HepG2 (cell line): ENCODE results near the gene ASPHD1. TPM values are rescaled to one million over a fixed set of nuclear protein-coding genes. Genes with fewer than 3 reads are reported as not detected.

Experiments used
- AGO1 ChIP-seq: fragments of 200-400 bp; formaldehyde crosslinking; IDR thresholded peaks from 2 replicates; pipeline ENCODE4 v1.6.1; 2017; ENCODE audit warnings: mild to moderate bottlenecking, low read depth, low read length, moderate library complexity; ENCODE audit not compliant: poor library complexity, severe bottlenecking
- FLYWCH1 ChIP-seq: sonication (generic); formaldehyde crosslinking; IDR thresholded peaks from 2 replicates; pipeline ENCODE4 v1.8.1; 2023; ENCODE audit warnings: mild to moderate bottlenecking, missing genetic modification reagents
- FOXC1 ChIP-seq: sonication (generic); formaldehyde crosslinking; IDR thresholded peaks from 2 replicates; pipeline ENCODE4 v1.8.0; 2022; ENCODE audit warnings: mild to moderate bottlenecking, missing genetic modification reagents, borderline replicate concordance
- HDAC1 ChIP-seq: sonication (generic); formaldehyde crosslinking; IDR thresholded peaks from 2 replicates; pipeline ENCODE4 v1.5.1; 2020; ENCODE audit warnings: mild to moderate bottlenecking, missing genetic modification reagents
- MAFF ChIP-seq: IDR thresholded peaks from 2 replicates; pipeline ENCODE4 v1.6.1; 2011; ENCODE audit warnings: low read depth, low read length, improper control_type of control experiment
- MXI1 ChIP-seq: IDR thresholded peaks from 3 replicates; pipeline ENCODE4 v1.6.1; 2012; ENCODE audit warnings: low read depth, low read length, inconsistent platforms, borderline replicate concordance
- RCOR2 ChIP-seq: IDR thresholded peaks from 2 replicates; pipeline ENCODE4 v1.6.1; 2016; ENCODE audit warnings: missing biosample characterization, missing genetic modification reagents
- SALL2 ChIP-seq: sonication (generic); formaldehyde crosslinking; IDR thresholded peaks from 2 replicates; pipeline ENCODE4 v1.8.1; 2023; ENCODE audit warnings: mild to moderate bottlenecking, missing genetic modification reagents, inconsistent platforms
- SRSF1 ChIP-seq: fragments of 200-400 bp; formaldehyde crosslinking; optimal IDR thresholded peaks from 2 replicates; pipeline ENCODE3; 2017; ENCODE audit warnings: mild to moderate bottlenecking, low read depth, low read length, moderate library complexity
- ZMAT3 ChIP-seq: sonication (generic); formaldehyde crosslinking; conservative IDR thresholded peaks from 2 replicates; pipeline ENCODE4 v1.7.0; 2021; ENCODE audit warnings: missing genetic modification reagents
- ZNF138 ChIP-seq: sonication (generic); formaldehyde crosslinking; IDR thresholded peaks from 2 replicates; pipeline ENCODE4 v1.5.0; 2020; ENCODE audit warnings: mild to moderate bottlenecking, low read depth, missing genetic modification reagents
- ZNF350 ChIP-seq: sonication (generic); formaldehyde crosslinking; IDR thresholded peaks from 2 replicates; pipeline ENCODE4 v1.4.0; 2020; ENCODE audit warnings: mild to moderate bottlenecking, low read depth, missing genetic modification reagents, borderline replicate concordance
- ZNF543 ChIP-seq: sonication (generic); formaldehyde crosslinking; IDR thresholded peaks from 2 replicates; pipeline ENCODE4 v1.4.0; 2020; ENCODE audit warnings: mild to moderate bottlenecking, missing genetic modification reagents
- ZNF605 ChIP-seq: sonication (generic); formaldehyde crosslinking; IDR thresholded peaks from 2 replicates; pipeline ENCODE4 v1.8.0; 2022; ENCODE audit warnings: mild to moderate bottlenecking, missing genetic modification reagents
- ZNF674 ChIP-seq: sonication (generic); formaldehyde crosslinking; IDR thresholded peaks from 2 replicates; pipeline ENCODE4 v1.5.0; 2020; ENCODE audit warnings: low read depth, mild to moderate bottlenecking, missing genetic modification reagents
- ZNF761 ChIP-seq: sonication (generic); formaldehyde crosslinking; conservative IDR thresholded peaks from 2 replicates; pipeline ENCODE4 v1.4.0; 2020; ENCODE audit warnings: mild to moderate bottlenecking, missing genetic modification reagents
- ZSCAN9 ChIP-seq: IDR thresholded peaks from 2 replicates; pipeline ENCODE4 v1.6.1; 2016; ENCODE audit warnings: borderline replicate concordance
- polyA plus RNA-seq, 8 experiments: library from polyadenylated mRNA; depleted of rRNA in 3 of 8; stranded (reverse) in 7 of 8; unstranded in 1 of 8; fragments of >200 nt; fragmentation: Illumina TruSeq in 4 of 8; extraction: Trizol in 4 of 8; gene quantifications; 2 replicates each; pipeline versions ENCODE4 v1.2.1 to v1.2.3, GENCODE V29; 2011 to 2016; ENCODE audit warnings: low read depth in 4 of 8, missing spikeins in 1 of 8, mixed read lengths in 1 of 8; ENCODE audit not compliant: insufficient read depth in 1 of 8
- total RNA-seq, 5 experiments: library from RNA; depleted of rRNA; stranded (reverse); fragments of >200 nt; fragmentation: Illumina TruSeq; extraction: Trizol; gene quantifications; 2 replicates each; pipeline ENCODE4 v1.2.3, GENCODE V29; 2016; ENCODE audit warnings: low read depth in 1 of 5
- TF ChIP-seq, protein P1 (sequence below), 2 experiments: fragments of 450-650 bp in 1 of 2; sonication (generic) in 1 of 2; formaldehyde crosslinking in 1 of 2; IDR thresholded peaks; 2 replicates each; pipeline versions ENCODE4 v1.6.1 to v1.8.0; 2016 to 2022; ENCODE audit warnings: antibody characterized with exemption in 1 of 2, mild to moderate bottlenecking in 1 of 2, missing genetic modification reagents in 1 of 2
- TF ChIP-seq, protein P2 (sequence below): sonication (generic); formaldehyde crosslinking; IDR thresholded peaks from 2 replicates; pipeline ENCODE4 v1.9.0; 2021; ENCODE audit warnings: missing genetic modification reagents, borderline replicate concordance

Gene ASPHD1
- total and polyA plus RNA-seq, 2 of the 13 experiments (the other 11 are each of a cell fraction or from before 2014, with no cell fraction given), result 13.1 to 19.7 TPM

DNA sequence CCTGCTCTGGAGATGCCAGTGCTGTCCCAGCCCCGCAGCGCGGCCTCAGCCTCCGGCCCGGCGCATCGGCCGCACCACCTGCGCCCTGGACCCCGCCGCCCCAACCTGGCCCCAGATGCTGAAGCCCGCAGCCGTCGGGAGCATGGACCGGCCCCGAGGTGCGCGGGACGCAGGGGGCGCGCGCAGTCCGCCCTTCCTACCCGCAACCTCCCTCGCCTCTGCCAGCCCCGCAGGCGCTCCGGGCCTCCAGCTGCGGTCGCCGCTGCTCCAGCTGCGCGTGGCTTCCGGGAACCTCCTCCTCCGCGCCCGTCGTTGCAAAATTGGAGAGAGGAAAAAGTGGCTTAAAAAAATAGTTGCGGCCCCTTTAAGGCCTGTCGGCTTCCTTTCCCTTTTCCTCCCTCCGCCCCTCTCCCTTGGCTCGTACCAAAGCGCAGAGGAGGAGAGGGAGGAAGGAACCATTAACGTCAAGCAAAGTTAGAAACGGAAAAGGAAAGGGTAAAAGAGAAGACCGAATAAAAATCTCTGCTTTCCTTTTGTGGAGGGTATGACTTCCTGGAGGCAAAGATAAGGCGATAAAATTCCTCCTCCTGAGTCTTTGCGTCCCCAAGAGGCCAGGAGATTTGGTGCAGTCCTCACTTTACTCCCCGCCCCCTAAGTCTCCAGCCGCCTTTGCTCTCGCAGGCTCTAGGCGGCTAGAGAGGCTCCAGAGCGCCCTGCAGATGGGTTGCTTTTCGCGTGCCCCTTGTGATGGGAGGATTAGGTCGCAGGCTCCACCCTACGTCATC is 37.2 kb upstream of the ASPHD1 start, which contains the start of gene CDIPT (continued):
- TF ChIP-seq, protein P1, sequence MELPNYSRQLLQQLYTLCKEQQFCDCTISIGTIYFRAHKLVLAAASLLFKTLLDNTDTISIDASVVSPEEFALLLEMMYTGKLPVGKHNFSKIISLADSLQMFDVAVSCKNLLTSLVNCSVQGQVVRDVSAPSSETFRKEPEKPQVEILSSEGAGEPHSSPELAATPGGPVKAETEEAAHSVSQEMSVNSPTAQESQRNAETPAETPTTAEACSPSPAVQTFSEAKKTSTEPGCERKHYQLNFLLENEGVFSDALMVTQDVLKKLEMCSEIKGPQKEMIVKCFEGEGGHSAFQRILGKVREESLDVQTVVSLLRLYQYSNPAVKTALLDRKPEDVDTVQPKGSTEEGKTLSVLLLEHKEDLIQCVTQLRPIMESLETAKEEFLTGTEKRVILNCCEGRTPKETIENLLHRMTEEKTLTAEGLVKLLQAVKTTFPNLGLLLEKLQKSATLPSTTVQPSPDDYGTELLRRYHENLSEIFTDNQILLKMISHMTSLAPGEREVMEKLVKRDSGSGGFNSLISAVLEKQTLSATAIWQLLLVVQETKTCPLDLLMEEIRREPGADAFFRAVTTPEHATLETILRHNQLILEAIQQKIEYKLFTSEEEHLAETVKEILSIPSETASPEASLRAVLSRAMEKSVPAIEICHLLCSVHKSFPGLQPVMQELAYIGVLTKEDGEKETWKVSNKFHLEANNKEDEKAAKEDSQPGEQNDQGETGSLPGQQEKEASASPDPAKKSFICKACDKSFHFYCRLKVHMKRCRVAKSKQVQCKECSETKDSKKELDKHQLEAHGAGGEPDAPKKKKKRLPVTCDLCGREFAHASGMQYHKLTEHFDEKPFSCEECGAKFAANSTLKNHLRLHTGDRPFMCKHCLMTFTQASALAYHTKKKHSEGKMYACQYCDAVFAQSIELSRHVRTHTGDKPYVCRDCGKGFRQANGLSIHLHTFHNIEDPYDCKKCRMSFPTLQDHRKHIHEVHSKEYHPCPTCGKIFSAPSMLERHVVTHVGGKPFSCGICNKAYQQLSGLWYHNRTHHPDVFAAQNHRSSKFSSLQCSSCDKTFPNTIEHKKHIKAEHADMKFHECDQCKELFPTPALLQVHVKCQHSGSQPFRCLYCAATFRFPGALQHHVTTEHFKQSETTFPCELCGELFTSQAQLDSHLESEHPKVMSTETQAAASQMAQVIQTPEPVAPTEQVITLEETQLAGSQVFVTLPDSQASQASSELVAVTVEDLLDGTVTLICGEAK (IDR thresholded peaks at IDR 0.05), result no peak
- TF ChIP-seq, protein P1 (CRISPR knock-in tag; IDR thresholded peaks at IDR 0.05), result peak; percentile 5; the same call in 1 of the 2 replicates
- TF ChIP-seq ZNF138 (CRISPR knock-in tag) (0 out of 2 replicates have a peak, but pooled peaks have one; percentile 23), ZNF543 (CRISPR knock-in tag) (no peak), FOXC1 (CRISPR knock-in tag) (no peak), ZNF605 (no peak), ZMAT3 (no peak; the same call in 1 of the 2 replicates), FLYWCH1 (CRISPR knock-in tag) (no peak), SRSF1 (no peak), MAFF (no peak), AGO1 (no peak), MXI1 (peak; percentile 95; the same call in 2 of the 3 replicates), ZNF761 (CRISPR knock-in tag) (no peak), ZNF350 (CRISPR knock-in tag) (peak; percentile 90; the same call in 1 of the 2 replicates), HDAC1 (CRISPR knock-in tag) (peak; percentile 95), RCOR2 (CRISPR knock-in tag) (0 out of 2 replicates have a peak, but pooled peaks have one; percentile 38), ZSCAN9 (CRISPR knock-in tag) (peak; percentile 88; the same call in 1 of the 2 replicates), ZNF674 (no peak), SALL2 (CRISPR knock-in tag) (0 out of 2 replicates have a peak, but pooled peaks have one; percentile 65)
- TF ChIP-seq, protein P2, sequence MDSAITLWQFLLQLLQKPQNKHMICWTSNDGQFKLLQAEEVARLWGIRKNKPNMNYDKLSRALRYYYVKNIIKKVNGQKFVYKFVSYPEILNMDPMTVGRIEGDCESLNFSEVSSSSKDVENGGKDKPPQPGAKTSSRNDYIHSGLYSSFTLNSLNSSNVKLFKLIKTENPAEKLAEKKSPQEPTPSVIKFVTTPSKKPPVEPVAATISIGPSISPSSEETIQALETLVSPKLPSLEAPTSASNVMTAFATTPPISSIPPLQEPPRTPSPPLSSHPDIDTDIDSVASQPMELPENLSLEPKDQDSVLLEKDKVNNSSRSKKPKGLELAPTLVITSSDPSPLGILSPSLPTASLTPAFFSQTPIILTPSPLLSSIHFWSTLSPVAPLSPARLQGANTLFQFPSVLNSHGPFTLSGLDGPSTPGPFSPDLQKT (CRISPR knock-in tag), result no peak
